ENCODE data around the gene CLMN. TPM values are rescaled to one million over a fixed set of nuclear protein-coding genes. Genes with fewer than 3 reads are reported as not detected.

CLMN gene
- polyA plus RNA-seq, 1 donor = 18.7 TPM

DNA sequence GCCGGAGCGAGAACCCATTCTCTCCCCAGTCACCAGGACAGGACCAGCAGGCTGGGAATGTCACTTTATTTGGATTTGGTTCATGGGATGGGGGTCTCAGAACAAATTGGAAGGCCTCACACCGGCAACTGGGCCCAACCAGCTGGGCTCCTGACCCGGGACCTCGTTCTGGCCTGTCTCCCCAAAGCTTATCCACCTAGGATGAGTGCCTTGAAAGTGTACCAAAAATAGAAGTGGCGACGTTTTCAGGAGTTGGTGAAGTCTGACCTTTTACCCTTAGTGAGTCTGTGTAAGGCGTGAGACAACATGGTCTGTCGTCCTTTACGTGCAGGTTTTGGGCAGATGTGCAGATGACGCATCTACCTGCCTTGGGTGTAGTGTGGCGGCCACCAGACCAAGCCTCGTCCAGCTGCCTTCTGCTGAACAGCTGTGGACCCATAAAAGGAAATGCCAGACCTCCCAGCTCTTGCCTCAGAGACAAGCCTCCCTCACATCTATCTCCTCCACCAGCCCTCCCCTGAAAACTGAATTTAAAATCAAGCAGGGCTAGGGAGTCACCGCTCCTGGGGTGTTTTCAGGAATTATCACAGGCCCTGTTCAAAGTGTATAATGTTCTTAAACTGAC lies 36.6 kb upstream of the CLMN start:
- H3K36me3 ChIP-seq (ENCODE audit: control insufficient read depth, insufficient read depth, low read length) = no peaks in the 10 kb centered on the region
- no peak overlapping the region for H3K4me3 ChIP-seq (ENCODE audit: low read length)
- no CpG with 5 or more reads among the region's 14 CpGs for WGBS (ENCODE audit: insufficient coverage, low lambda C conversion rate)
- peaks cover 7% of the 10 kb centered on the region for H3K4me1 ChIP-seq (ENCODE audit: control insufficient read depth, insufficient read depth, low read length)
- DNase-seq = no peak
- peaks cover 9% of the 10 kb centered on the region for H3K27me3 ChIP-seq (ENCODE audit: control insufficient read depth, insufficient read depth, low read length)
- H3K27ac ChIP-seq (ENCODE audit: low read length) = no peak overlapping the region
- no peaks in the 10 kb centered on the region for H3K9me3 ChIP-seq (ENCODE audit: control insufficient read depth, low read depth, low read length)

DNA sequence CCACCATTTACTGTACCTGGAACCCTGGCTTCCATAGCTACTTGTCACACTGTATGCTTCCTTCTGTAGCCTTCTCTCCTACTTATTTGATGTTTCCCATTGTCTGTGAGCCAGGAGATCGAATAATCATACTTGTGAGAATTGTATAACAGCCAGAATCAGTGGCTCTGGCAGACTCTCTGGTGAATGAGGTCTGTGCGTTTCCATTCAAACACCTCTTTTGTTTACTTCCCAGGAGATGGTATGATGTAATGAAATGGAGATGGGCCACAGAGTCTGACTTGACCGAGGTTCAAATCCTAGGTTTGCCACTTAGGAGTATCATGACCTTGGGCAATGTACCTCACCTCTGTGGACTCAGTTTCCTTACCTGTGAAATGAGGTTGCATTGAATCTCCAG lies 35.7 kb upstream of the CLMN start:
- Histone ChIP-seq H3K4me1 (ENCODE audit: control insufficient read depth, insufficient read depth, low read length) (peaks cover under 1% of the 10 kb centered on the region), H3K9me3 (ENCODE audit: control insufficient read depth, low read depth, low read length) (no peaks in the 10 kb centered on the region), H3K27ac (ENCODE audit: low read length) (no peak overlapping the region), H3K4me3 (ENCODE audit: low read length) (no peak overlapping the region), H3K36me3 (ENCODE audit: control insufficient read depth, insufficient read depth, low read length) (no peaks in the 10 kb centered on the region), H3K27me3 (ENCODE audit: control insufficient read depth, insufficient read depth, low read length) (peaks cover 4% of the 10 kb centered on the region)
- WGBS (ENCODE audit: insufficient coverage, low lambda C conversion rate) = no CpG with 5 or more reads among the region's 3 CpGs
- no peak for DNase-seq

DNA sequence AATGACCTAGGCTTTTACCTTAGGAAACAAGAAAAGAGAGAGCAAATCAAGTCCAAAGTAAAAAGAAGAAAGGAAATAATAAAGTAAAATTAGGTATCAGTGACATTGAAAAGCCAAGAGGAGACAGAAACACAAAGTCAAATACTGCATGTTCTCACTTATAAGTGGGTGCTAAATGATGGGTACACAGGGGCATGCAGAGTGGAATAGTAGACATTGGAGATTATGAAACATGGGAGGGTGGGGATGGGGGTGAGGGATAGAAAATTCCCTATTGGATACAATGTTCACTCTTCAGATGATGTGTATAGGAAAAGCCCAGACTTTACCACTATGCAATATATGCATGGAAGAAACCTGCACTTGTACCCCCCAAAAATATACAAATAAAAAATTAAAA lies 35.1 kb upstream of the CLMN start:
- Histone ChIP-seq H3K36me3 (ENCODE audit: control insufficient read depth, insufficient read depth, low read length) (no peaks in the 10 kb centered on the region), H3K4me1 (ENCODE audit: control insufficient read depth, insufficient read depth, low read length) (no peaks in the 10 kb centered on the region), H3K27ac (ENCODE audit: low read length) (no peak overlapping the region), H3K9me3 (ENCODE audit: control insufficient read depth, low read depth, low read length) (no peaks in the 10 kb centered on the region), H3K4me3 (ENCODE audit: low read length) (no peak overlapping the region), H3K27me3 (ENCODE audit: control insufficient read depth, insufficient read depth, low read length) (no peaks in the 10 kb centered on the region)
- DNase-seq = no peak

DNA sequence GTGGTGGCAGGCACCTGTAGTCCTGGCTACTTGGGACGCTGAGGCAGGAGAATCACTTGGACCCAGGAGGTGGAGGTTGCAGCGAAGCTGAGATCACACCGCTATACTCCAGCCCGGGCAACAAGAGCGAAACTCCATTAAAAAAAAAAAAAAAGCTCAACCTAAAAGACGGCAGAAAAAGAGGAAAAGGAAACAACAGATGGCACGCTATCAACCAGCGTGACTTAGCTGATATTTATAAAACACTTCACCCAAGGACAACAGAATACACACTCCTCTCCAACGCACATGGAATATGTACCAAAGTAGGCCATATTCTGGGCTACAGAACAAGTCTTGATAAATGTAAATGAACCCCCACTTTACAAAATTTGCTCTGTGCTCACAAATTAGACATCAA lies 34.0 kb upstream of the CLMN start:
- H3K4me3 ChIP-seq (ENCODE audit: low read length) = no peak overlapping the region
- no peaks in the 10 kb centered on the region for H3K9me3 ChIP-seq (ENCODE audit: control insufficient read depth, low read depth, low read length)
- no peaks in the 10 kb centered on the region for H3K36me3 ChIP-seq (ENCODE audit: control insufficient read depth, insufficient read depth, low read length)
- DNase-seq = no peak
- H3K27me3 ChIP-seq (ENCODE audit: control insufficient read depth, insufficient read depth, low read length) = no peaks in the 10 kb centered on the region
- no peak overlapping the region for H3K27ac ChIP-seq (ENCODE audit: low read length)
- no CpG with 5 or more reads among the region's 9 CpGs for WGBS (ENCODE audit: insufficient coverage, low lambda C conversion rate)
- no peaks in the 10 kb centered on the region for H3K4me1 ChIP-seq (ENCODE audit: control insufficient read depth, insufficient read depth, low read length)

DNA sequence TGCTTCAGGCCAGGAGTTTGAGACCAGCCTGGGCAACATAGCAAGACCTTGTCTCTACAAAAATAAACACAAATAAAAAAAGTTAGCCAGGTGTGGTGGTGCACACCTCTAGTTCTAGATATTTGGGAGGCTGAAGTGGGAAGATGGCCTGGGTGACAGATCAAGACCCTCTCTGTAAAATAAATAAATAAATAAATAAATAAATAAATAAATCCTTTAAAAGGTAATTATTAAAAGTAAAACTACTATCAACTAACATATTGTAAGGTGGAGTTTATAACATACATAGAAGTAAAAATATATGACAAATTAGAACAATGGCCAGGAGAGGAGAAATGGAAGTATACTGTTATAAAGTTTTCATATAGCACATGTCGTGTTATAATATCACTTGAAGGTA lies 33.3 kb upstream of the CLMN start:
- H3K36me3 ChIP-seq (ENCODE audit: control insufficient read depth, insufficient read depth, low read length) = no peaks in the 10 kb centered on the region
- H3K27me3 ChIP-seq (ENCODE audit: control insufficient read depth, insufficient read depth, low read length) = no peaks in the 10 kb centered on the region
- no peaks in the 10 kb centered on the region for H3K9me3 ChIP-seq (ENCODE audit: control insufficient read depth, low read depth, low read length)
- WGBS (ENCODE audit: insufficient coverage, low lambda C conversion rate) = no CpG with 5 or more reads among the region's 1 CpG
- DNase-seq = no peak
- H3K27ac ChIP-seq (ENCODE audit: low read length) = no peak overlapping the region
- H3K4me1 ChIP-seq (ENCODE audit: control insufficient read depth, insufficient read depth, low read length) = no peaks in the 10 kb centered on the region
- H3K4me3 ChIP-seq (ENCODE audit: low read length) = no peak overlapping the region

DNA sequence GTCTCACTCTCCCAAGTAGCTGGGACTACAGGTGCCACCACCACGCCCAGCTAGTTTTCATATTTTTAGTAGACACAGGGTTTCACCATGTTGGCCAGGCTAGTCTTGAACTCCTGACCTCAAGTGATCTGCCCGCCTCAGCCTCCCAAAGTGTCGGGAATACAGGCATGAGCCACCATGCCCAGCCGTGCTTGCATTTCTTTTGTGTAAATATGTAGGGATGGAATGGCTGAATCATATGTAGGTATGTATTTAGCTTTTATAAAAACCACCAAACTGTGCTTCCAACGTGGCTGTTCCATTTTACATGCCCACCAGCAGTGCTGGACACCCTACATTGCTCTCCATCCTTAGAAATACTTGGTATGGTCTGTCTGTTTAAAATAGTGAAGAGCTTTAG lies 32.8 kb upstream of the CLMN start:
- Histone ChIP-seq H3K4me3 (ENCODE audit: low read length) (no peak overlapping the region), H3K9me3 (ENCODE audit: control insufficient read depth, low read depth, low read length) (no peaks in the 10 kb centered on the region), H3K27ac (ENCODE audit: low read length) (no peak overlapping the region), H3K27me3 (ENCODE audit: control insufficient read depth, insufficient read depth, low read length) (no peaks in the 10 kb centered on the region), H3K36me3 (ENCODE audit: control insufficient read depth, insufficient read depth, low read length) (no peaks in the 10 kb centered on the region), H3K4me1 (ENCODE audit: control insufficient read depth, insufficient read depth, low read length) (no peaks in the 10 kb centered on the region)
- no peak for DNase-seq
- WGBS (ENCODE audit: insufficient coverage, low lambda C conversion rate) = no CpG with 5 or more reads among the region's 5 CpGs

DNA sequence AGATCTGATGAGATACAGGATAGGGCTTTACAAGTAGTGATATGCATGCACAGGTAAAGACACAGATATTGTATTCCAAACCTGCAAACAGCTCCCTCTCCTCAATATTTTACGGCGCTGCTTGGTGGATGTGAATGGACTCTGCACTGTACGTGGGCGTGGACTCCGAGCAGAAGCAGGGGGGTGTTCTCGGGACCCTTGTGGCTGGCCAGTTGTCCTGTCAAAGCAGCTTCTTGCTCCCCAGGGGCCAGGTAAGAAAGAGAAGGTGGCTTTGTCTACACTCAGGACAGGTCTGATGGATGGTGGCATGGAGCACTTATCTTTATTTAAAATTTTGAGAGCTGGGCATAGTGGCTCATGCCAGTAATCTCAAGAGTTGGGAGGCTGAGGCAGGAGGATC lies 29.5 kb upstream of the CLMN start:
- H3K4me3 ChIP-seq (ENCODE audit: low read length) = no peak overlapping the region
- no peaks in the 10 kb centered on the region for H3K9me3 ChIP-seq (ENCODE audit: control insufficient read depth, low read depth, low read length)
- H3K27me3 ChIP-seq (ENCODE audit: control insufficient read depth, insufficient read depth, low read length) = no peaks in the 10 kb centered on the region
- DNase-seq = no peak
- no peaks in the 10 kb centered on the region for H3K4me1 ChIP-seq (ENCODE audit: control insufficient read depth, insufficient read depth, low read length)
- no CpG with 5 or more reads among the region's 6 CpGs for WGBS (ENCODE audit: insufficient coverage, low lambda C conversion rate)
- H3K27ac ChIP-seq (ENCODE audit: low read length) = no peak overlapping the region
- H3K36me3 ChIP-seq (ENCODE audit: control insufficient read depth, insufficient read depth, low read length) = no peaks in the 10 kb centered on the region

DNA sequence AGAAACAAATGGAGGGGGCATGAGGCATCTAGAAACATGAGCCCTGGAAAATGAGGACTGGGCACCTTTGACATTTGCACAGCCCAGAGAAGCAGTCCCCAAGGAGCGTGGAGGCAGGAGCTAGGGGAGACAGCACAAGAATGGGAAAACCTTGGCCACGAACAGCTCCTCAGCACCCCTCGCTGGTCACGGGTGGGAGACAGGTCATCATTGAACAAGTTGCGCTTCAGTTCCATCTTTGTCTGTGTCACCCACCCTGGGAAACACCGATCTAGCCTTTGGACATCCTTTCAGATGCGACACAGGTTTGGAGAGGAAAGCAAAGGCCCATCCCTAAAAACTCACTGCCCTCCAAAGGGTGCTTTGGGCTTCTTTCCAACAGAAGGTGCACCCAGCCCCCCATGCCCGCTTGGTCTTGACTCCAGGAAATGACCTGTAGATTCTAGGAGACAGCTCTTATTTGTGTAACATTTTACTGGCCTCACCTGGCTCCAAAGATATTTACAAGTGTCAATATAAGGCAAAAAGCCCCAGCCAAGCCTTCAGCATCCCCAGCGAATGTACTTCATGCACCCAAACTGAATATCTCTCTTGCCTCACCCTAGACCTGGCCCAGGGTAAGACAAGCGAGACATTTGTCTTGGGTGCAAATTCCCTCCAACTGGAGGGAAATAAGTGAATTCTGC lies 28.8 kb upstream of the CLMN start:
- H3K27ac ChIP-seq (ENCODE audit: low read length) = no peak overlapping the region
- no peaks in the 10 kb centered on the region for H3K4me1 ChIP-seq (ENCODE audit: control insufficient read depth, insufficient read depth, low read length)
- WGBS (ENCODE audit: insufficient coverage, low lambda C conversion rate) = 100% methylated on average over 1 of the region's 10 CpGs
- H3K4me3 ChIP-seq (ENCODE audit: low read length) = no peak overlapping the region
- DNase-seq = no peak
- H3K36me3 ChIP-seq (ENCODE audit: control insufficient read depth, insufficient read depth, low read length) = no peaks in the 10 kb centered on the region
- H3K9me3 ChIP-seq (ENCODE audit: control insufficient read depth, low read depth, low read length) = no peaks in the 10 kb centered on the region
- H3K27me3 ChIP-seq (ENCODE audit: control insufficient read depth, insufficient read depth, low read length) = no peaks in the 10 kb centered on the region

DNA sequence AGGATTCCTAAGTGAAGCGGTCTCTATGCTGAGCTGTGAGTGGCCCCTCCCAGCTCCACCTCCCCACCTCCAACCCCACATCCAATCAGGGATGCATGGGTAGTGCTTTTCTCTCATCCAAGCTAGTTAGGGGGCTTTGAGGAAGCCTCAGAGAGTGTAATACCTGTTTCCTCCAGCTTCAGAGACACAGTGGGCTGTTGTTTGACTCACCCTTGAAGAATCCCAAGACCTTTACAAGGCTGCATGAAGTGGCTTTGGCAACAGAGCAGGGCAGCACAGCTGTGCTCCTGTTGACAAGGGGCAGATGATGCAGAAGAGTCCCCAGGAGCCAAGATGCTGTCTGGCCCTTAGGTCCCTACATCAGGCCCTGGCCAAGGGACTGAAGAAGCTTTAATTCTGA lies 27.1 kb upstream of the CLMN start:
- Histone ChIP-seq H3K4me1 (ENCODE audit: control insufficient read depth, insufficient read depth, low read length) (no peaks in the 10 kb centered on the region), H3K9me3 (ENCODE audit: control insufficient read depth, low read depth, low read length) (no peaks in the 10 kb centered on the region), H3K27me3 (ENCODE audit: control insufficient read depth, insufficient read depth, low read length) (no peaks in the 10 kb centered on the region), H3K36me3 (ENCODE audit: control insufficient read depth, insufficient read depth, low read length) (no peaks in the 10 kb centered on the region), H3K27ac (ENCODE audit: low read length) (no peak overlapping the region), H3K4me3 (ENCODE audit: low read length) (no peak overlapping the region)
- no peak for DNase-seq
- no CpG with 5 or more reads among the region's 1 CpG for WGBS (ENCODE audit: insufficient coverage, low lambda C conversion rate)

DNA sequence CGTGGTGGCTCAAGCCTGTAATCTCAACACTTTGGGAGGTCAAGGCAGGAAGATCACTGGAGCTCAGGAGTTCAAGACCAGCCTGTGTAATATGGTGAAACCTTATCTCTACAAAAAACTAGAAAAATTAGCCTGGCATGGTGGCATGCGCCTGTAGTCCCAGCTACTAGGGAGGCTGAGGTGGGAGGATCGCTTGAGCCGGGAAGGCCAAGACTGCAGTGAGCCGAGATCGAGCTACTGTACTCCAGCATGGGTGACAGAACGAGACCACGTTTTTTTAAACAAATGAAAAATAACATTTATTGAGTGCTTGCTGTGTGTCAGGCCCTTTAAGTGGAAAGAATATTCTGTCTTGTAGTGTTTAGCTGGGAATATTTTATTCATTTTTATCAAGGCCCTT lies 26.6 kb upstream of the CLMN start:
- Histone ChIP-seq H3K27ac (ENCODE audit: low read length) (no peak overlapping the region), H3K9me3 (ENCODE audit: control insufficient read depth, low read depth, low read length) (no peaks in the 10 kb centered on the region), H3K27me3 (ENCODE audit: control insufficient read depth, insufficient read depth, low read length) (no peaks in the 10 kb centered on the region), H3K36me3 (ENCODE audit: control insufficient read depth, insufficient read depth, low read length) (no peaks in the 10 kb centered on the region), H3K4me1 (ENCODE audit: control insufficient read depth, insufficient read depth, low read length) (no peaks in the 10 kb centered on the region), H3K4me3 (ENCODE audit: low read length) (no peak overlapping the region)
- no peak for DNase-seq
- WGBS (ENCODE audit: insufficient coverage, low lambda C conversion rate) = 100% methylated on average over 1 of the region's 8 CpGs

DNA sequence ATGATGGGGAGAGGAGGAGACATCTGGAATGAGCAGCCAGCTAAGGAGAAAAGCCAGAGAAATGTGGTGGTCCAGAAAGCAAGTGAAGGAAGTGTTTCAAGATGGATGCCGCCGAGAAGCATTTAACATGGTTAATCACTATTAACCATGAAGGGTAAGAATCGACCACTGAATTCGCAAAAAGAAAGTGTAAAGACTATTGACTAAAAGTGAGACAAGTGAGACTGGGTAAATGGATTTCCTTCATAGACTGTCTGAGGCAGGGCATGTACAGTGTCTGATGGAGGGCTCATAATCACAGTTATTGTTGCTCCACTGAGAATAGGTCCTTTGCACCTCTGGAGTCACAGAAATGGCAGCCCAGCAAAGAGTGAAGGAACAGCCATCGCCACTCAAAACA lies 25.3 kb upstream of the CLMN start:
- Histone ChIP-seq H3K9me3 (ENCODE audit: control insufficient read depth, low read depth, low read length) (no peaks in the 10 kb centered on the region), H3K4me3 (ENCODE audit: low read length) (no peak overlapping the region), H3K27me3 (ENCODE audit: control insufficient read depth, insufficient read depth, low read length) (no peaks in the 10 kb centered on the region), H3K4me1 (ENCODE audit: control insufficient read depth, insufficient read depth, low read length) (peaks cover 11% of the 10 kb centered on the region), H3K27ac (ENCODE audit: low read length) (no peak overlapping the region), H3K36me3 (ENCODE audit: control insufficient read depth, insufficient read depth, low read length) (no peaks in the 10 kb centered on the region)
- DNase-seq = no peak
- WGBS (ENCODE audit: insufficient coverage, low lambda C conversion rate) = 81% methylated on average over 4 of the region's 5 CpGs

All from large intestine (tissue), 3 donors.